ENCODE results near the gene PIAS1.

The PIAS1 gene

DNA sequence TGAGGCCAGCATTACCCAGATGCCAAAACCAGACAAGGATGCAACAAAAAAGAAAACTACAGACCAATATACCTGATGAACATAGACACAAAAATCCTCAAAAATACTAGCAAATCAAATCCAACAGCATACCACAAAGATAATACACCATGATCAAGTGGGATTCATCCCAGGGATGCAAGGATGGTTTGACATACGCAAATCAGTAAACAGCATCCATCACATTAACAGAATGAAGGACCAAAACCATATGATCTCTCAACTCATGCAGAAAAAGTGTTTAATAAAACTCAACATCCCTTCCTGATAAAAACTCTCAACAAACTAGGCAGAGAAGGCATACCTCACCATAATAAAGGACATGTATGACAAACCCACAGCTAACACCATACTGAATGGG, 14.0 kb upstream of the PIAS1 start:
- Histone ChIP-seq H3K9me3 (ENCODE audit: control insufficient read depth, low read depth, low read length) (no peaks in the 10 kb centered on the region), H3K9ac (ENCODE audit: low read length) (no peak overlapping the region), H3K4me3 (ENCODE audit: low read length) (no peak overlapping the region), H3K36me3 (ENCODE audit: control insufficient read depth, low read depth, low read length) (no peaks in the 10 kb centered on the region), H3K27ac (ENCODE audit: low read length) (no peak overlapping the region), H3K4me1 (ENCODE audit: control insufficient read depth, low read depth, low read length) (no peaks in the 10 kb centered on the region), H3K27me3 (ENCODE audit: control insufficient read depth, insufficient read depth, low read length) (no peaks in the 10 kb centered on the region)

DNA sequence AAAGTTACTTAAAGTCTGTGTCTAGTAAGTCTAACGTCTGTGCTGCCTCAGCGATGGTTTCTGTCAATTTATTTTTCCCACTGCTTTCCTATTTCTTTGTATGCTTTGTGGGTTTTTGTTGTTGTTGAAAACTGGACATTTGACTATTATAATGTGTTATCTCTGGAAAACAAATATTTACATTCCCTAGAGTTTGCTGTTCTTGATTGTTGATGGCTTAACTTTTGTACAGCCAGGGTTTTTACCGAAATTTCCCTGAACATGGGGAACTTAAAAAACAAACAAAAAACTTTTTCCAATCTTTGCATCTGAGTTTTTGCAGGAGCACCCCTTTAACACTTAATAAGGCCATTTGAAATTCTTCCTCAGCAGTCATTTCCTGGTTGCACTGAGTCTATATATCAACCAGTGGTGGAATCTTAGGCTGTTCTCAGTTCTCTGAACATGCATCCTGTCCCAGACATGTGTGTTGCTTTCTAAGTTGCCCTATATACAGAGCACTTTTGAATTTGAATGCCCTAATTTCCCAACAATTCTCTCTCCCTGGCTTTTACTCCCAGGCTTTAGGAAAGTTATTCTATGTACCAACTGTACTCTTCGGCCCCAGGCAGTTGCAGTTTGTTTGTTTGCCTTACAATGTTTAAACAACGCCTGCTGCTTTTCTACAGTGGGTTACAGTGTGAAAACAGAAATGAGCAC, 11.8 kb upstream of the PIAS1 start:
- no peak overlapping the region for H3K27ac ChIP-seq (ENCODE audit: low read length)
- no peaks in the 10 kb centered on the region for H3K4me1 ChIP-seq (ENCODE audit: control insufficient read depth, low read depth, low read length)

DNA sequence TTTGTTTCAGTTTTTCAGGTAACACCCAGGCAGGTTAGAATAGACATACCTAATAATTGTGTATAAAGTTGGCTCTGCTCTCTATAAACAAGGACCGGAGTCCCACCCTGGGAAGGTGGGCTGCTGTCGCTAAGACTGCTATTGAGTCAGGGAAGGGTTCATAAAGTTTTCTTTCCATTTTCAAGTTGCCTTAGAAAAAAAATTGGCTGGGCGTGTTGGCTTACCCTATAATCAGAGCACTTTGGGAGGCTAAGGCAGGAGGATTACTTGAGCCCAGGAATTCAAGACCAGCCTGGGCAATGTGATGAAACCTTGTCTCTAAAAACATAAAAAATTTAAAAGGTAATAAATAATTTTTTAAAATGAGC, 11.3 kb upstream of the PIAS1 start:
- no peaks in the 10 kb centered on the region for H3K4me1 ChIP-seq (ENCODE audit: control insufficient read depth, low read depth, low read length)
- H3K27me3 ChIP-seq (ENCODE audit: control insufficient read depth, insufficient read depth, low read length) = no peaks in the 10 kb centered on the region
- no peaks in the 10 kb centered on the region for H3K36me3 ChIP-seq (ENCODE audit: control insufficient read depth, low read depth, low read length)
- no peak overlapping the region for H3K27ac ChIP-seq (ENCODE audit: low read length)
- H3K9ac ChIP-seq (ENCODE audit: low read length) = no peak overlapping the region
- H3K9me3 ChIP-seq (ENCODE audit: control insufficient read depth, low read depth, low read length) = no peaks in the 10 kb centered on the region
- no peak overlapping the region for H3K4me3 ChIP-seq (ENCODE audit: low read length)

More for the DNA sequence above, 11.8 kb upstream of the PIAS1 start:
- Histone ChIP-seq H3K9ac (ENCODE audit: low read length) (no peak overlapping the region), H3K4me3 (ENCODE audit: low read length) (no peak overlapping the region), H3K27me3 (ENCODE audit: control insufficient read depth, insufficient read depth, low read length) (no peaks in the 10 kb centered on the region), H3K36me3 (ENCODE audit: control insufficient read depth, low read depth, low read length) (no peaks in the 10 kb centered on the region), H3K9me3 (ENCODE audit: control insufficient read depth, low read depth, low read length) (no peaks in the 10 kb centered on the region)

DNA sequence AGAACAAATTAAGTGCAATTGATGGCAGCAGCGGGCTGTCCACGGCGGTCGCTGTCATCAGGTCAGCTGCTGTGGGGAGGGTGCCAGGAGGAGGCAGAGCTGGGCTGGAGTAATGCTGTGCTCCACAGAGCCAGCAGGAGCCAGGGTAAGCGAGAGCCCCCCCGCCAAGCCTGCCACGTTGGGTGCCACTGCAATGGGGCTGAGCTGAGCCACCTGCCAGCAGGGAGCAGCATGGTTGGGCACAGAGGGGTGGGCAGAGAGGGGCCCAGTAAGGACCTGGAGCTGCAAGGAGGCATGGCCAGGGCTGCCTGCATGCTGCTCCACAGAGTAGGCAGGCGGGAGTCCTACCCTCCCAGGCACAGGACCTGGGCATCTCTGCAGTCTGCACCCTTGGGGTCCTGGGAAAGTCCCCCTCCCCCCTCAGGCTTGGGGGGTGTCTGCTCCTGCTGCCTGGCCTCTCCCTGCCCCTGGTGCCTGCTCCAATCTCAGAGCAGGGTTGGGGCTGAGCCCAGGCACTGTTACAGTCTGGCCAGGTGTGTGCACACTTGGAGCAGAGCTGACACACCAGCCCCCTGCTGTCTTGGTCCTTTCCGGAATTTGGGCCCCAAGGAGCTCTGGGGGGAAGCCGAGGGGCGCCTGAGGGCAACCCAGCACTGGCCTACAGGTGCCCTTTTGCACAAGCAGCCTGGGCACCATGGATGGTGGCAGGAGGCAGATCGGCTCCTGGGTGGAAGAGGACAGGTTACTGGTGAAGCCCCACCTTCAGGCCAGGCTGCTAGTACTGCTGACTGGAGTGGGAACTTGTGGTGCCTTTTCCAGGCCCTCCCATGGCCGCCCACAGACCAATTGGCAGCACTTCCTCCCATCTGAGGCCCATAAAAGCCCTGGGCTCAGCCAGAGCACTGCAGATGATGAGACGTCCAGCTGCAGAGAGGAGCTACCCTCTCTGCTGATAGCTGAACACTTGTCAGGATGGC, 8.5 kb upstream of the PIAS1 start:
- no peaks in the 10 kb centered on the region for H3K4me1 ChIP-seq (ENCODE audit: control insufficient read depth, low read depth, low read length)
- no peak overlapping the region for H3K27ac ChIP-seq (ENCODE audit: low read length)
- H3K9me3 ChIP-seq (ENCODE audit: control insufficient read depth, low read depth, low read length) = no peaks in the 10 kb centered on the region
- no peak overlapping the region for H3K4me3 ChIP-seq (ENCODE audit: low read length)
- no peaks in the 10 kb centered on the region for H3K36me3 ChIP-seq (ENCODE audit: control insufficient read depth, low read depth, low read length)
- no peak overlapping the region for H3K9ac ChIP-seq (ENCODE audit: low read length)
- H3K27me3 ChIP-seq (ENCODE audit: control insufficient read depth, insufficient read depth, low read length) = no peaks in the 10 kb centered on the region

DNA sequence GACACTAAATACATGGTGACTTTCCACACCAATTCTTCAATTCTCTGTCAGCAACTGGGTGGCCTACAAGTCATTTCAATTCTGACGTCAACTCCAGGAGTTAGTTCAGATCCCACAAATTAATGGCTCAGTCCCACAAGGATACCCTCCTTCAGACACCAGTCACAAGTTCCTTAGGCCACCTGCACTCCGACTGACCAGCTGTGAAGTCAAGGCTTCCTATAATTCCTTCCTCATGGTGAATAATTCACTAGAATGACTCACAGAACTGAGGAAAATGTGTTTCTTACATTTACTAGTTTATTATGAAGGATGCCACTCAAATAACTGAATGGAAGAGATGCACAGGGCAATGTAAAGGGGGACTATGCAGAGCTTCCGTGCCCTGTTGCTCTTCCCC, 6.3 kb upstream of the PIAS1 start:
- Histone ChIP-seq H3K4me1 (ENCODE audit: control insufficient read depth, low read depth, low read length) (no peaks in the 10 kb centered on the region), H3K36me3 (ENCODE audit: control insufficient read depth, low read depth, low read length) (no peaks in the 10 kb centered on the region), H3K27ac (ENCODE audit: low read length) (no peak overlapping the region), H3K27me3 (ENCODE audit: control insufficient read depth, insufficient read depth, low read length) (peaks cover 13% of the 10 kb centered on the region), H3K9ac (ENCODE audit: low read length) (no peak overlapping the region), H3K4me3 (ENCODE audit: low read length) (no peak overlapping the region), H3K9me3 (ENCODE audit: control insufficient read depth, low read depth, low read length) (no peaks in the 10 kb centered on the region)

DNA sequence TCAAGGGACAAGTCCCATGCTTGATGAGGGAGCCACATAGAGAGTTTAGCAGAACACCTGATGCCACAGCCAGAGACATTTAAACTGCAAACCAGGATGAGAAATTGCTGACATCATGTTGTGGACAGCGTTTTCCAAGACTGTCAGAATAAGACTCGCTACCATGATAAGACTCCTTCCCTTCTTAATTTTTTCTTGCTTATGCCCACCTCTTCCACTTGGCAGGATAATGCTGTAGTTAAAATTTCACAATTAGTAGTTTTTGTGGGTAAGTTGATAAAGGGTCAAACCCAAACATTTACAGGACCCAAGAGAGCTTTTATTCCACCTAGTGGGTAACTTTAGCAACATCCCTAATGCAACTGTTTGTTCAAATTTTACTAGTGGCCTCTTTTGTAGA, 3.0 kb upstream of the PIAS1 start:
- no peaks in the 10 kb centered on the region for H3K36me3 ChIP-seq (ENCODE audit: control insufficient read depth, low read depth, low read length)
- H3K4me3 ChIP-seq (ENCODE audit: low read length) = no peak overlapping the region
- no peak overlapping the region for H3K27ac ChIP-seq (ENCODE audit: low read length)
- H3K27me3 ChIP-seq (ENCODE audit: control insufficient read depth, insufficient read depth, low read length) = peaks cover 21% of the 10 kb centered on the region
- no peak overlapping the region for H3K9ac ChIP-seq (ENCODE audit: low read length)
- peaks cover 12% of the 10 kb centered on the region for H3K4me1 ChIP-seq (ENCODE audit: control insufficient read depth, low read depth, low read length)
- H3K9me3 ChIP-seq (ENCODE audit: control insufficient read depth, low read depth, low read length) = no peaks in the 10 kb centered on the region

DNA sequence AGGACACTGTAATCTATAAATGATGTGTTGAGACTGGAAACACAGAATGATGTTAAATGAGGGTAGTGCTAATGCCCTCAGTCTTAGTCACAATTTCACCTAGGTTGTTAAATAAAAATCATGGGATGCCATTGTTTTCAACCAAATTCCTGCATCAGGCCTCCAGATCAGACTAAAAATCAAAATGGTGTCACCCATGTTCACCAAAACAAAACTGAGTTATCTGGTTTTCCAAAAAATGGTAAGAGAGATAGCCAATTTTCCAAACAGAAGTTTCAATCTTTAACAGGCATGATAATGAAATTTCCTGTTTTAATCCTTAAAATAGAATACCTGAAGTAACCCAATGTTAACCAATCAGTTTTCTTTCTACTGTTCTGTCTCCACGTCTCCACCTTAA, 2.2 kb upstream of the PIAS1 start:
- no peak overlapping the region for H3K27ac ChIP-seq (ENCODE audit: low read length)
- H3K9me3 ChIP-seq (ENCODE audit: control insufficient read depth, low read depth, low read length) = no peaks in the 10 kb centered on the region
- H3K27me3 ChIP-seq (ENCODE audit: control insufficient read depth, insufficient read depth, low read length) = peaks cover 21% of the 10 kb centered on the region
- H3K9ac ChIP-seq (ENCODE audit: low read length) = no peak overlapping the region
- peaks cover 20% of the 10 kb centered on the region for H3K4me1 ChIP-seq (ENCODE audit: control insufficient read depth, low read depth, low read length)
- H3K4me3 ChIP-seq (ENCODE audit: low read length) = no peak overlapping the region
- no peaks in the 10 kb centered on the region for H3K36me3 ChIP-seq (ENCODE audit: control insufficient read depth, low read depth, low read length)

DNA sequence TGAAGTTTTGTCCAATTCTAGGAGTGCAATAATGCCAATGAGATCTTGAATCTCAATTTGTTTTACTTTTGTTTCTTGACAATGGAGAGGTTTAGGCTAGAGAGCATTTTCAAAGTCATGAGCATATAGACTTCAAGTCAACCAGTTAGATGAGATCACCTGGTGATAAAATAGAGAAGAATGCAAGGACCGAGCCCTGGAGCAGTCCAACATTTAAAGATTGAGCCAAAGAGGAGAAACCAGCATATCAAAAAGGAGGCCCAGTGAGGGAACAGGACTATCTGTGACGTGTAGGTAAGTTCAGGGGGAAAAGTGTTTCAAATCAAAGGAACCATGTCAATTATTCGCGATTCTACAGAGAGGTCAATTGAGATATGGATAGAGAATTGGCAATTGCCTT, 1.7 kb upstream of the PIAS1 start:
- H3K27ac ChIP-seq (ENCODE audit: low read length) = no peak overlapping the region
- H3K36me3 ChIP-seq (ENCODE audit: control insufficient read depth, low read depth, low read length) = no peaks in the 10 kb centered on the region
- no peak overlapping the region for H3K9ac ChIP-seq (ENCODE audit: low read length)
- H3K4me1 ChIP-seq (ENCODE audit: control insufficient read depth, low read depth, low read length) = peaks cover 25% of the 10 kb centered on the region
- no peak overlapping the region for H3K4me3 ChIP-seq (ENCODE audit: low read length)
- H3K27me3 ChIP-seq (ENCODE audit: control insufficient read depth, insufficient read depth, low read length) = peaks cover 21% of the 10 kb centered on the region
- H3K9me3 ChIP-seq (ENCODE audit: control insufficient read depth, low read depth, low read length) = no peaks in the 10 kb centered on the region

DNA sequence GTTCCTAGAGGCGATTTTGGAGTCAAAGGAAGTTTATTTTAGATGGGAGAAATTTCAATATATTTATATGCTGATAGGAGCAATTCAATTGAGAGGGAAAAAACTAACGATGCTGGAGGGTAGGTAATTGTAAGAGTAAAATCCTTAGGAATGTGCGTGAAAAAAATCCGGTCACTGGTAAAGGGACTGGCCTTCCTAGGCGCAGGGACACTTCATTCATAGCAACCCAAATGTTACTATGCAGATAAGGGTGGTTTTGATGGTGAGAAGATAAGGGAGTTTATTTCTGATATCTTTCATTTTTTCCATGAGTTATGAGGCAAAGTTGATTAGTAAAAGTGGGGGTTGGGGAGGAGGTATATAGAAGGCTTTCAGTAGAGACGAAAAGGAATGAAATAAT, 1.1 kb upstream of the PIAS1 start:
- Histone ChIP-seq H3K4me3 (ENCODE audit: low read length) (no peak overlapping the region), H3K36me3 (ENCODE audit: control insufficient read depth, low read depth, low read length) (no peaks in the 10 kb centered on the region), H3K4me1 (ENCODE audit: control insufficient read depth, low read depth, low read length) (peaks cover 30% of the 10 kb centered on the region), H3K9ac (ENCODE audit: low read length) (no peak overlapping the region), H3K27ac (ENCODE audit: low read length) (no peak overlapping the region), H3K27me3 (ENCODE audit: control insufficient read depth, insufficient read depth, low read length) (peaks cover 21% of the 10 kb centered on the region), H3K9me3 (ENCODE audit: control insufficient read depth, low read depth, low read length) (no peaks in the 10 kb centered on the region)

DNA sequence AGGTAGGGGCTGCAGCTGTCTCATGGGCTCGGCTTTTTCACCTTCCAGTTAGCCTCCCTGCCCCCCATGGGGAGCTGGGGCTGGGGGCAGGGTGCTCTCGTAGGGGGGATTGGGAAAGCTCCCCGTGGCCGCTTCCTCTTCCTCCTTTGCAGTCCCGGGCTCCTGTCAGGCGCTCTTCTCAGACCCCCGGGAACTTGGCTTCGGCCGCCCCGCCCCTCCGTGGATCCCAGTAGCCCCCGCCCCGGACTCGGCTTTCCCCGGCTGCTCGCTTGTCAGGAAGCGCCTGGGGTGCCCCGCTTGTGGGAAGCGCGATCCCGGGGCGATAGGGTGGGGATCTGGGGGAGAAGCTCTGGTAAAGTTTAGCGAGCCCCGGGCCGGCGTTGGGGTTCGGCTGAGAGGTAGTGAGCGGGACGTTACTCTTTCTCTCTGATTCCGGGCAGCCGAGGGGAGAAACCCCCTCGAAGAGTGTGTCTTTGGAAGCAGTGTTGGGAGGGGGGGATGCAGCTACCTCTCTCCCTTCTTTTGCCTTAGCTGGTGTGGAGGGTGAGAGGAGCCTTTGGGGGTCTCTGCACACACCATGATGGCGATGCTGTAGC, 611 bp downstream of the PIAS1 start:
- H3K27ac ChIP-seq (ENCODE audit: low read length) = no peak overlapping the region
- H3K9ac ChIP-seq (ENCODE audit: low read length) = peak overlapping the region; percentile 72
- peaks cover 36% of the 10 kb centered on the region for H3K4me1 ChIP-seq (ENCODE audit: control insufficient read depth, low read depth, low read length)
- H3K4me3 ChIP-seq (ENCODE audit: low read length) = peak overlapping the region; percentile 89
- no peaks in the 10 kb centered on the region for H3K36me3 ChIP-seq (ENCODE audit: control insufficient read depth, low read depth, low read length)
- H3K9me3 ChIP-seq (ENCODE audit: control insufficient read depth, low read depth, low read length) = no peaks in the 10 kb centered on the region
- H3K27me3 ChIP-seq (ENCODE audit: control insufficient read depth, insufficient read depth, low read length) = peaks cover 21% of the 10 kb centered on the region

DNA sequence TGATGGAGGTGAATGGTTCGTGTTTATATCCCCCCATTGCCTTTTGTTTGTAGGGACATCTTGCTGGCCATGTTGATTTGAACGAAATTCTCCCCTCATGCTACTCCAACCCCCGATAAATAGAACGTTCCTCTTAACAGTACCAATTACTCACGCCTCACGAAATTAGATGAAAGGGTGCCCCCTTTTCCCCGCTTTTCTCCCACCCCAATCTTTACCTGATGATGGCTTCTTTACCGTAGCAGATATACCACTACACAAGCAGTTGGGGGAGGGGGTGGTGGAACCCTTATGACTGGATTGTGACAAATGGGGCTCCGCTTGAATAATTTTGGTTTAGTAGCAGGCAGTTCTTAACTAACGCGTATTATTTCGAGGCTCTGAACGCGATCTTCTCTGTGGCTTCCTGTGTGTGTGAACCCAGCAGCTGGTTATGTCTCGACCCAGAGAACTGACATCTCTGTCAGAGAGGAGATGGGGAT, 1.1 kb downstream of the PIAS1 start:
- no peaks in the 10 kb centered on the region for H3K36me3 ChIP-seq (ENCODE audit: control insufficient read depth, low read depth, low read length)
- H3K9me3 ChIP-seq (ENCODE audit: control insufficient read depth, low read depth, low read length) = no peaks in the 10 kb centered on the region
- no peak overlapping the region for H3K27ac ChIP-seq (ENCODE audit: low read length)
- H3K27me3 ChIP-seq (ENCODE audit: control insufficient read depth, insufficient read depth, low read length) = peaks cover 21% of the 10 kb centered on the region
- H3K4me3 ChIP-seq (ENCODE audit: low read length) = peak overlapping the region; percentile 89
- peaks cover 36% of the 10 kb centered on the region for H3K4me1 ChIP-seq (ENCODE audit: control insufficient read depth, low read depth, low read length)
- peak overlapping the region; percentile 72 for H3K9ac ChIP-seq (ENCODE audit: low read length)
